ENCODE results near the gene FAM171A2.
A peak's percentile ranks its signal among the peaks of the same experiment; 100 is the strongest.

FAM171A2 gene

GRCh38 chr17:44387804-44388203, 24.2 kb upstream of the FAM171A2 start:
- Histone ChIP-seq H3F3A (ENCODE audit: control insufficient read depth, insufficient read depth) (0 out of 2 replicates have a peak, but pooled peaks cover 2% of the 10 kb centered on the region), H3K4me1 (ENCODE audit: control insufficient read depth, low read length) (peaks cover 5% of the 10 kb centered on the region; the same call in 1 of the 2 replicates), H3K36me3 (ENCODE audit: control insufficient read depth, low read length) (no peaks in the 10 kb centered on the region), H3K9me3 (ENCODE audit: control insufficient read depth, insufficient read depth, low read length) (no peaks in the 10 kb centered on the region), H3K4me3 (ENCODE audit: low read length) (no peak overlapping the region), H3K27me3 (ENCODE audit: control insufficient read depth, low read length) (peaks cover 15% of the 10 kb centered on the region), H3K9me2 (replicated peaks; ENCODE audit: control insufficient read depth, low read length) (no peaks in the 10 kb centered on the region), H3K27ac (ENCODE audit: low read depth, low read length) (no peak overlapping the region), H3K79me2 (ENCODE audit: control insufficient read depth, low read length) (no peaks in the 10 kb centered on the region), H4K20me1 (ENCODE audit: control insufficient read depth, insufficient read depth, low read depth, low read length) (no peaks in the 10 kb centered on the region), H3K4me2 (ENCODE audit: low read length) (no peak overlapping the region)
- TF ChIP-seq EZH2phosphoT487 (IDR thresholded peaks at IDR 0.05; ENCODE audit: borderline replicate concordance, low read length) = no peak
- TF ChIP-seq CTCF (IDR thresholded peaks at IDR 0.05; ENCODE audit: low read depth, low read length, poor library complexity, severe bottlenecking) = no peak

GRCh38 chr17:44386182-44386525, 22.5 kb upstream of the FAM171A2 start:
- H3K4me3 ChIP-seq (ENCODE audit: low read length) = no peak overlapping the region
- peaks cover 5% of the 10 kb centered on the region; the same call in 1 of the 2 replicates for H3K4me1 ChIP-seq (ENCODE audit: control insufficient read depth, low read length)
- H3K9me3 ChIP-seq (ENCODE audit: control insufficient read depth, insufficient read depth, low read length) = no peaks in the 10 kb centered on the region
- H3K36me3 ChIP-seq (ENCODE audit: control insufficient read depth, low read length) = no peaks in the 10 kb centered on the region
- no peaks in the 10 kb centered on the region for H4K20me1 ChIP-seq (ENCODE audit: control insufficient read depth, insufficient read depth, low read depth, low read length)
- no peaks in the 10 kb centered on the region for H3K9me2 ChIP-seq (replicated peaks; ENCODE audit: control insufficient read depth, low read length)
- no peak overlapping the region for H3K27ac ChIP-seq (ENCODE audit: low read depth, low read length)
- H3K79me2 ChIP-seq (ENCODE audit: control insufficient read depth, low read length) = no peaks in the 10 kb centered on the region
- H3K4me2 ChIP-seq (ENCODE audit: low read length) = no peak overlapping the region
- peaks cover 15% of the 10 kb centered on the region for H3K27me3 ChIP-seq (ENCODE audit: control insufficient read depth, low read length)
- 0 out of 2 replicates have a peak, but pooled peaks cover 2% of the 10 kb centered on the region for H3F3A ChIP-seq (ENCODE audit: control insufficient read depth, insufficient read depth)
- no peak for TF ChIP-seq EZH2phosphoT487 (IDR thresholded peaks at IDR 0.05; ENCODE audit: borderline replicate concordance, low read length)
- no peak for TF ChIP-seq CTCF (IDR thresholded peaks at IDR 0.05; ENCODE audit: low read depth, low read length, poor library complexity, severe bottlenecking)

- peak overlapping the region; percentile 60 for H3K4me2 ChIP-seq (ENCODE audit: low read length)
- H3K9me3 ChIP-seq (ENCODE audit: control insufficient read depth, insufficient read depth, low read length) = no peaks in the 10 kb centered on the region
- no peaks in the 10 kb centered on the region for H3K9me2 ChIP-seq (replicated peaks; ENCODE audit: control insufficient read depth, low read length)
- H3K4me1 ChIP-seq (ENCODE audit: control insufficient read depth, low read length) = peaks cover 5% of the 10 kb centered on the region; the same call in 1 of the 2 replicates
- H3K27ac ChIP-seq (ENCODE audit: low read depth, low read length) = no peak overlapping the region
- H3K27me3 ChIP-seq (ENCODE audit: control insufficient read depth, low read length) = peaks cover 15% of the 10 kb centered on the region
- no peaks in the 10 kb centered on the region for H4K20me1 ChIP-seq (ENCODE audit: control insufficient read depth, insufficient read depth, low read depth, low read length)
- peak overlapping the region; percentile 47 for H3K4me3 ChIP-seq (ENCODE audit: low read length)
- no peaks in the 10 kb centered on the region for H3K36me3 ChIP-seq (ENCODE audit: control insufficient read depth, low read length)
- no peaks in the 10 kb centered on the region for H3F3A ChIP-seq (ENCODE audit: control insufficient read depth, insufficient read depth)
- TF ChIP-seq EZH2phosphoT487 (IDR thresholded peaks at IDR 0.05; ENCODE audit: borderline replicate concordance, low read length) (no peak), CTCF (IDR thresholded peaks at IDR 0.05; ENCODE audit: low read depth, low read length, poor library complexity, severe bottlenecking) (peak; percentile 4)
- no peaks in the 10 kb centered on the region for H3K79me2 ChIP-seq (ENCODE audit: control insufficient read depth, low read length)
Measured at GRCh38 chr17:44385287-44386181, 21.9 kb upstream of the FAM171A2 start.
